Thyroid gland (tissue), 4 donors: ENCODE measurements around the gene CGB8. TPM values are rescaled to one million over a fixed set of nuclear protein-coding genes. Genes with fewer than 3 reads are reported as not detected.
A peak's percentile ranks its signal among the peaks of the same experiment; 100 is the strongest.
"Not testable (repeated sequence)": the region's sequence is repeated elsewhere in the genome, so short reads cannot be mapped to it uniquely, and the experiment has no call there.

Experiments used
- DNase-seq, 2 donors: peaks; one replicate each; pipeline ENCODE4 v3.0.0-alpha.2; 2019
- H3K27ac ChIP-seq, 3 donors: fragments of 200-600 bp; sonication (generic); 1 replicate in 2 of 3; 2 replicates in 1 of 3; pipeline ENCODE4 v1.5.1; 2016 to 2019; ENCODE audit warnings: mild to moderate bottlenecking in 1 of 3, moderate library complexity in 1 of 3
- H3K27me3 ChIP-seq: fragments of 200-600 bp; sonication (generic); one replicate; pipeline ENCODE4 v1.5.1; 2019
- H3K36me3 ChIP-seq, 2 donors: fragments of 200-600 bp; sonication (generic); one replicate each; pipeline ENCODE4 v1.5.1; 2016 to 2019
- H3K4me1 ChIP-seq, 2 donors: fragments of 200-600 bp; sonication (generic); one replicate each; pipeline ENCODE4 v1.5.1; 2017 to 2019
- H3K4me3 ChIP-seq, 3 donors: fragments of 200-600 bp; sonication (generic); replicated peaks in 1 of 3; 1 replicate in 2 of 3; 2 replicates in 1 of 3; pipeline ENCODE4 v1.5.1; 2016; ENCODE audit warnings: mild to moderate bottlenecking in 1 of 3
- H3K9me3 ChIP-seq: fragments of 200-600 bp; sonication (generic); one replicate; pipeline ENCODE4 v1.5.1; 2017
- POLR2A ChIP-seq, 2 donors: fragments of 450-650 bp; IDR thresholded peaks; one replicate each; pipeline ENCODE4 v1.6.1; 2017; ENCODE audit warnings: antibody characterized with exemption in 2 of 2, mild to moderate bottlenecking in 2 of 2, moderate library complexity in 1 of 2
- WGBS, 2 donors: methylation state at CpG; one replicate each; pipeline ENCODE4 v1.1.5; 2017; 5-methylcytosine and 5-hydroxymethylcytosine counted together
- intact Hi-C: fragments of 100-400 bp; cut with DNase I; formaldehyde crosslinking; loops from one replicate; pipeline ENCODE4 v1.15.1; 2023
- total RNA-seq, 4 donors: library from RNA; depleted of rRNA; stranded (reverse); fragments of >200 nt; gene quantifications; one replicate each; pipeline ENCODE4 v1.2.3, GENCODE V29; 2016
- TF ChIP-seq, protein P1 (sequence below), 6 experiments: fragments of 200-600 bp in 3 of 6; fragments of 450-650 bp in 3 of 6; sonication (generic) in 3 of 6; IDR thresholded peaks; one replicate each; pipeline ENCODE4 v1.5.1; 2016 to 2019; ENCODE audit warnings: antibody characterized with exemption in 6 of 6, mild to moderate bottlenecking in 2 of 6, inconsistent platforms in 1 of 6, moderate library complexity in 1 of 6

The CGB8 gene
- total RNA-seq, 4 donors from 2014 or later, result not detected

DNA sequence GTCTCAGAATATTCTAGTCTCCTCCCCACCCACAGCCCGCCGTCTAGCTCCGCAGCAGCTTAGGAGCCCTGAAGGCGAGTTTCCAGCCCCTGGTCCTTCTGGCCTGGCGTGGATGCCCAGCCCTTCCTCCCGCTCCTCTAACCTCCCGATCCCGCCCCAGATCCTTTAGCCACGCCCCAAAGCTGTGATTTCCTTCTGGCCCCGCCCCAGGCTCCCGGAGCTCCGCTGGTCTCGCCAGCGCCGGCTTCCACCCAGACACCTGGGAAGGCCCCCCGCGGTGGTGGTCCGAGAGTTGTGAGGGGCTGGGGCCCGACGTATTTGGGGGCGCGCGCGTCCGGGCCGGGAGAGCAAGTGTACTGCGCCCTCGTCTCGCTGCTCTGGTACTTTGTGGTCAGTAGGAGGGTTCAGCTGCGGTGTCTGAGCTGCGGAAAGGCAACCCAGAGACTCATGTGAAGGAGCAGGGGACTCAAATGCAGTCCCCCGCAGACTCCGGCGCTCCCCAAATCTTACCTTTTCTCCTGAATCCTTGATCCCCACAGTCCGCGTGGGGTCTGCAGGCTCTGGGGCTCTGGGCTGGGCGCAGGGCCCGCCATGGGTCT is 8.8 kb upstream of the CGB8 start, which contains the start of gene CGB7:
Gene CGB7, minus strand, starts transcription at position 114 of the 599 bp plus-strand sequence. CDS start 2,374 bp downstream, outside the sequence.
- peak; percentile 75 to 78 for DNase-seq
- Histone ChIP-seq H3K27ac (no peak within 1 kb of the TSS), H3K4me3 (peak within 1 kb of the TSS in 1 of 3 donors; percentile 30), H3K36me3 (no peaks in the 10 kb centered on the region), H3K4me1 (peaks cover 2 to 19% of the 10 kb centered on the region in 2 donors), H3K9me3 (no peaks in the 10 kb centered on the region), H3K27me3 (no peaks in the 10 kb centered on the region)
- intact Hi-C loops, result no loop called here
- TF ChIP-seq POLR2A (IDR thresholded peaks at IDR 0.05), result no peak
- TF ChIP-seq, protein P1, sequence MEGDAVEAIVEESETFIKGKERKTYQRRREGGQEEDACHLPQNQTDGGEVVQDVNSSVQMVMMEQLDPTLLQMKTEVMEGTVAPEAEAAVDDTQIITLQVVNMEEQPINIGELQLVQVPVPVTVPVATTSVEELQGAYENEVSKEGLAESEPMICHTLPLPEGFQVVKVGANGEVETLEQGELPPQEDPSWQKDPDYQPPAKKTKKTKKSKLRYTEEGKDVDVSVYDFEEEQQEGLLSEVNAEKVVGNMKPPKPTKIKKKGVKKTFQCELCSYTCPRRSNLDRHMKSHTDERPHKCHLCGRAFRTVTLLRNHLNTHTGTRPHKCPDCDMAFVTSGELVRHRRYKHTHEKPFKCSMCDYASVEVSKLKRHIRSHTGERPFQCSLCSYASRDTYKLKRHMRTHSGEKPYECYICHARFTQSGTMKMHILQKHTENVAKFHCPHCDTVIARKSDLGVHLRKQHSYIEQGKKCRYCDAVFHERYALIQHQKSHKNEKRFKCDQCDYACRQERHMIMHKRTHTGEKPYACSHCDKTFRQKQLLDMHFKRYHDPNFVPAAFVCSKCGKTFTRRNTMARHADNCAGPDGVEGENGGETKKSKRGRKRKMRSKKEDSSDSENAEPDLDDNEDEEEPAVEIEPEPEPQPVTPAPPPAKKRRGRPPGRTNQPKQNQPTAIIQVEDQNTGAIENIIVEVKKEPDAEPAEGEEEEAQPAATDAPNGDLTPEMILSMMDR (IDR thresholded peaks at IDR 0.05), result no peak
- 2 to 3% methylated on average over 12 to 20 of the region's 38 CpGs for WGBS, 2 donors

DNA sequence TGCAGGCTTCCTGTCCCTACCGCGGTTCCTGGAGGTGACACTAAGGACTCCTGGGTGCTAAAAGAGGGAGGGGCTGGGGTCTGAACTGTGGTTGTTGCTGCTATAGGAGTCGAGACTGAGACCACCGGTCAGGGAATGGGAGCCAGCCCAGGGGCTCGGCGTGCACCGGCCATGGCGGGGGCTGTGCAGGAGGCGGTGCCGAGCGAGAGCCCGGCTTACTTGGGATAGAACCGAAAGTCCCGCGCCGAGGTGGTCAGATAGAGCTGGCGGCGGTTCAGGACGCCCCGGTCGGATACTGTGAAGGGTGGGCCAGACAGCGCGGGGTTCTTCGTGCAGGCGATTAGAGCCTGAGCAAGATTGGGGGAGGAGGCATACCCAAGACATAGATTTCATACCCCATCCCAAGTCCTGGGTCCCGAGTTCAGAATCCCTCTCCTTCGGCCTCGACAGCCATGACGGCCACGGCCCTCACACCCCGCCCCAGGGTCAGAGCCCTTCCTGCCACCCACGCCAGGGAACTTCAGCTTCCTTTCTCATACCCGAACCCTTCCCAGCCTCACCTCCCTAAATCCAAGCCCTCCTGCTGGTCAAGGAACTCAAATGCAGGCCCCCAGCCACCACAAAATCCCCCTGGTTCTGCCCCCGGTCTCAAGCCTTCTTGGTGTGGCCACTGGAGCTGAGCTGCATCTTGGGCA is 8.1 kb upstream of the CGB8 start:
- WGBS, 2 donors, result 8 to 17% methylated on average over 13 to 34 of the region's 34 CpGs

GRCh38 chr19:49056101-49056901 is 7.4 kb upstream of the CGB8 start:
- peak; percentile 46 to 48 for DNase-seq
- Histone ChIP-seq H3K27me3 (no peaks in the 10 kb centered on the region), H3K9me3 (no peaks in the 10 kb centered on the region), H3K4me3 (peak overlapping the region in 2 of 3 donors; percentile 30 to 33), H3K27ac (no peak overlapping the region), H3K4me1 (peaks cover 2 to 19% of the 10 kb centered on the region in 2 donors), H3K36me3 (no peaks in the 10 kb centered on the region)
- whole genome bisulfite sequencing, 2 donors, result 0 to 2% methylated on average over 11 to 29 of the region's 63 CpGs
- intact Hi-C loops, result no loop called here
- no peak for TF ChIP-seq POLR2A (IDR thresholded peaks at IDR 0.05)
- TF ChIP-seq, protein P1 (IDR thresholded peaks at IDR 0.05), result peak in 2 of 6 experiments; percentile 9 to 26

More for the DNA sequence above, 8.1 kb upstream of the CGB8 start:
- H3K9me3 ChIP-seq, H3K36me3 ChIP-seq, H3K27me3 ChIP-seq, intact Hi-C loops, DNase-seq, H3K27ac ChIP-seq: not testable (repeated sequence)
- peaks cover 2 to 19% of the 10 kb centered on the region in 2 donors for H3K4me1 ChIP-seq
- peak overlapping the region in 1 of 3 donors; percentile 30 for H3K4me3 ChIP-seq

DNA sequence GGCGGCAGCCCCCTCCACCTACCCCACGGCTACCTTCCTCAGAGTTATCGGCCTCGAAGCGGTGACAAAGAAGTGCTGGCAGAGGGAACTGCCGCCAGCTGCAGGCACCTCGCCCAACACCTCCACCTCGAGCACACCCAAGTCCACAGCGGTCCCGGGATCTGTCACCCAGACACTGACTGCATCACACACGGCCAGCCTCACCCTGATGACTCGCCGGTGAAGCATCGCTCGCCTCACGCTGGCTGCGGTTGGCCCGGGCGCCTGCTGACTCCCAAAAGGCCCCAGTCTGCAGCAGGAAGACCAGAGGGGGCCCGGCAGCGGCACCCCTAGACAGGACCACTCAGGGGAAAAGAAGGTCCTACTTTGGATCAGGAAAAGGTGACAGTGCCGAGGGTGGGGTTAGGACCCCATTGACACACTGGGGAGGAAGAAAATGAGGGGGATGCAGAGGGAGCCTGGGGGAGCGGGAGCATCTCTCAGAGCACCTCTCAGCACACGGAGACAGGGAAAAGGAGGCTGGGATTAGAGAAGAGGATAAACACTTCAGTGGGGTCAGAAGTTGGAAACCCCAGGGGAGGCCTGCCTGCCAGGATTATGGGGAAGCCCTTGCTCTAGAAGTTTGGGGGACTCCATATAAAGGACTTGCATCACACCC is 1.6 kb upstream of the CGB8 start:
- H3K4me1 ChIP-seq, intact Hi-C loops, DNase-seq, H3K27me3 ChIP-seq, H3K36me3 ChIP-seq, H3K27ac ChIP-seq, H3K4me3 ChIP-seq, H3K9me3 ChIP-seq: not testable (repeated sequence)
- 87 to 88% methylated on average over 14 to 19 of the region's 24 CpGs for WGBS, 2 donors

- intact Hi-C loops, H3K27ac ChIP-seq, H3K4me1 ChIP-seq, H3K27me3 ChIP-seq, H3K36me3 ChIP-seq, H3K4me3 ChIP-seq, DNase-seq, H3K9me3 ChIP-seq: not testable (repeated sequence)
- WGBS, 2 donors, result 83 to 88% methylated on average over 3 of the region's 4 CpGs
Observed at GRCh38 chr19:49049834-49050233, 923 bp upstream of the CGB8 start.

DNA sequence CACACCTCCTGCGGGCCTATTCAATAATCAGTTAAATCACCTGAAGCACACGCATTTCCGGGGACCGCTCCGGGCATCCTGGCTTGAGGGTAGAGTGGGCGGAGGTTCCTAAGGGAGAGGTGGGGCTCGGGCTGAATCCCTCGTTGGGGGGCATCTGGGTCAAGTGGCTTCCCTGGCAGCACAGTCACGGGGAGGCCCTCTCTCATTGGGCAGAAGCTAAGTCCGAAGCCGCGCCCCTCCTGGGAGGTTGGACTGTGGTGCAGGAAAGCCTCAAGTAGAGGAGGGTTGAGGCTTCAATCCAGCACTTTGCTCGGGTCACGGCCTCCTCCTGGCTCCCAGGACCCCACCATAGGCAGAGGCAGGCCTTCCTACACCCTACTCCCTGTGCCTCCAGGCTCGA is 5.4 kb downstream of the CGB8 start, which contains the start of gene CGB5:
Gene CGB5, plus strand, starts transcription at position 301 of the 400 bp plus-strand sequence. CDS start 362 bp downstream, outside the sequence.
- intact Hi-C loops, H3K36me3 ChIP-seq, H3K9me3 ChIP-seq, H3K4me1 ChIP-seq, DNase-seq, H3K27ac ChIP-seq, H3K4me3 ChIP-seq, H3K27me3 ChIP-seq: not testable (repeated sequence)
- 64 to 79% methylated on average over 6 to 10 of the region's 15 CpGs for WGBS, 2 donors

- H3K27ac ChIP-seq, H3K27me3 ChIP-seq, DNase-seq, intact Hi-C loops, H3K4me1 ChIP-seq, H3K4me3 ChIP-seq, H3K36me3 ChIP-seq, H3K9me3 ChIP-seq: not testable (repeated sequence)
- WGBS, 2 donors, result 87 to 95% methylated on average over 1 to 2 of the region's 4 CpGs
Observed at GRCh38 chr19:49042666-49043065, 6.2 kb downstream of the CGB8 start.
